Natural killer cell (primary cell): ENCODE data around the gene TRIM37. TPM values are rescaled to one million over a fixed set of nuclear protein-coding genes. Genes with fewer than 3 reads are reported as not detected.
A peak's percentile ranks its signal among the peaks of the same experiment; 100 is the strongest.

Experiments used
- ATAC-seq, 3 donors: fragments of 150-1000 bp in 2 of 3; fragments of 200-7000 bp in 1 of 3; cut with Tn5 transposase; 1 replicate in 1 of 3; 2 replicates in 2 of 3; pipeline ENCODE4 v1.10.0; 2021; ENCODE audit warnings: mild to moderate bottlenecking in 2 of 3, moderate library complexity in 2 of 3
- DNase-seq, 2 donors: peaks; one replicate each; pipeline versions ENCODE4 v3.0.0 to v3.0.0-alpha.2; 2013 to 2021; ENCODE audit warnings: mixed read lengths in 1 of 2
- H3K27ac ChIP-seq: one replicate; pipeline ENCODE4 v1.5.1; 2013; ENCODE audit warnings: mild to moderate bottlenecking, low read length
- H3K27me3 ChIP-seq: one replicate; pipeline ENCODE4 v1.6.1; 2013; ENCODE audit warnings: low read length; ENCODE audit not compliant: control insufficient read depth, insufficient read depth
- H3K36me3 ChIP-seq: one replicate; pipeline ENCODE4 v1.6.1; 2013; ENCODE audit warnings: low read length; ENCODE audit not compliant: control insufficient read depth, insufficient read depth
- H3K4me1 ChIP-seq: one replicate; pipeline ENCODE4 v1.6.1; 2013; ENCODE audit warnings: low read length; ENCODE audit not compliant: control insufficient read depth, insufficient read depth
- H3K4me3 ChIP-seq: one replicate; pipeline ENCODE4 v1.5.1; 2013; ENCODE audit warnings: low read length
- H3K9me3 ChIP-seq: one replicate; pipeline ENCODE4 v1.6.1; 2013; ENCODE audit warnings: low read length; ENCODE audit not compliant: control insufficient read depth, insufficient read depth
- H3K27ac Mint-ChIP-seq, 2 donors: one replicate each; pipeline ENCODE4 v1.8.0; 2022; ENCODE audit warnings: mild to moderate bottlenecking in 2 of 2, mixed read lengths in 2 of 2, moderate library complexity in 1 of 2
- H3K27me3 Mint-ChIP-seq, 2 donors: one replicate each; pipeline ENCODE4 v1.8.0; 2022; ENCODE audit warnings: low read depth in 2 of 2, mixed read lengths in 2 of 2
- H3K36me3 Mint-ChIP-seq: one replicate; pipeline ENCODE4 v1.8.0; 2022; ENCODE audit warnings: mixed read lengths
- H3K4me1 Mint-ChIP-seq, 2 donors: one replicate each; pipeline ENCODE4 v1.8.0; 2022; ENCODE audit warnings: mixed read lengths in 2 of 2
- H3K4me3 Mint-ChIP-seq: one replicate; pipeline ENCODE4 v1.8.0; 2022; ENCODE audit warnings: mild to moderate bottlenecking, moderate library complexity, mixed read lengths
- H3K9me3 Mint-ChIP-seq, 2 donors: one replicate each; pipeline ENCODE4 v1.8.0; 2022; ENCODE audit warnings: mixed read lengths in 2 of 2
- WGBS: methylation state at CpG from one replicate; pipeline ENCODE4 v1.1.7; 2013; ENCODE audit warnings: missing lambda C conversion rate; ENCODE audit not compliant: insufficient coverage; 5-methylcytosine and 5-hydroxymethylcytosine counted together
- intact Hi-C: fragments of 100-400 bp; cut with micrococcal nuclease; formaldehyde crosslinking; loops from one replicate; pipeline ENCODE4 v1.14.2; 2022
- total RNA-seq, 4 donors: library from RNA; stranded (reverse); fragments of 120-200 nt in 1 of 4; gene quantifications; one replicate each; pipeline versions ENCODE4 v1.2.3 to v1.2.4, GENCODE V29; 2013 to 2022
- TF ChIP-seq, protein P1 (sequence below): fragments of 200-600 bp; IDR thresholded peaks from one replicate; pipeline ENCODE4 v1.8.0; 2022; ENCODE audit warnings: antibody characterized with exemption

Gene TRIM37
- total RNA-seq, 3 donors from 2014 or later (not counting 1 experiment from before 2014, with no cell fraction given), result 20.4 to 26.1 (median 21.9) TPM

DNA sequence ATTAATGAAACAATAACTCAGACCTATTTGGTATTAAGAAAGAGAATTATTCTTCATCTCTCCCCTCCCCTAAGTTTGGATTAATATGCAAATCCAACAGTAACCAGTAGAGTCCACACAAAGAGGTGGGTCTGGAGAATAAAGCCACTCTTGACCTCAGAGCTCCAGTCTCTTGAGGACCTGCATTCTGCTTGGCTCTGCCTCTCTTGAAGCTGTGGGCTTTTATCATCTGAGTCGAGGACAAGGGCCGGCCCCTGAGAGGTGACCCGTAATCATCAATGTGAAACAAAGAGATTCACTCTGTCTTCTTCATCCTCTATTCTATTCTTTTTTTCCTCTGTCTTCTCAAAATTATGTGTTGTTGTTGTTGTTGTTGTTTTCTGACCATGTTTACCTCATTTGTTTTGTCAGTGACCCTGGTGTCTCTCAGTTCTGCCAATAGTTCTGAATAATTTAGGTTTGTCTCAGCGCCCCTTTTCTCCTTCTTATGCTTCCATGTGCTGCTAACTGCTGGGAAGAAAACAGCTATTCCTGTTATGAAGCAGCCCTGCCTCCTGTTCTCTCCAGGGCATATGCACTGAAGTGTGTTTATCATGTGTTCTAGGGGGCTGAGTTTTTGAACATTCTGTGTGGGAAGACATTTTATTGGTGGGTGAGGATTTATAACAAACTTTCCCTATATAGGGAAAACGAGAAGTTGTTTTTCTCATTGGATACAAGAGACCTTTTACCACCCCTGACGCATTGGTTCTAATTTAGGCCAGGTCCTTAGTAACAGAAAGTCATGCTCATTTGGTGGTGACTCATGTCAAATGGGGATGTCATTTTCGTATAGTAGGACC lies 135.8 kb downstream of the TRIM37 start:
- no peak overlapping the region for H3K4me3 ChIP-seq
- no peak overlapping the region for H3K27ac ChIP-seq
- DNase-seq (no peak), ATAC-seq (no peak)
- Mint-ChIP-seq H3K4me3 (no peak overlapping the region), H3K36me3 (no peaks in the 10 kb centered on the region), H3K9me3 (no peaks in the 10 kb centered on the region), H3K4me1 (peaks cover 4 to 13% of the 10 kb centered on the region in 2 donors), H3K27ac (no peak overlapping the region), H3K27me3 (peaks cover 4 to 9% of the 10 kb centered on the region in 2 donors)
- 93% methylated on average over 6 of the region's 7 CpGs for WGBS
- TF ChIP-seq, protein P1, sequence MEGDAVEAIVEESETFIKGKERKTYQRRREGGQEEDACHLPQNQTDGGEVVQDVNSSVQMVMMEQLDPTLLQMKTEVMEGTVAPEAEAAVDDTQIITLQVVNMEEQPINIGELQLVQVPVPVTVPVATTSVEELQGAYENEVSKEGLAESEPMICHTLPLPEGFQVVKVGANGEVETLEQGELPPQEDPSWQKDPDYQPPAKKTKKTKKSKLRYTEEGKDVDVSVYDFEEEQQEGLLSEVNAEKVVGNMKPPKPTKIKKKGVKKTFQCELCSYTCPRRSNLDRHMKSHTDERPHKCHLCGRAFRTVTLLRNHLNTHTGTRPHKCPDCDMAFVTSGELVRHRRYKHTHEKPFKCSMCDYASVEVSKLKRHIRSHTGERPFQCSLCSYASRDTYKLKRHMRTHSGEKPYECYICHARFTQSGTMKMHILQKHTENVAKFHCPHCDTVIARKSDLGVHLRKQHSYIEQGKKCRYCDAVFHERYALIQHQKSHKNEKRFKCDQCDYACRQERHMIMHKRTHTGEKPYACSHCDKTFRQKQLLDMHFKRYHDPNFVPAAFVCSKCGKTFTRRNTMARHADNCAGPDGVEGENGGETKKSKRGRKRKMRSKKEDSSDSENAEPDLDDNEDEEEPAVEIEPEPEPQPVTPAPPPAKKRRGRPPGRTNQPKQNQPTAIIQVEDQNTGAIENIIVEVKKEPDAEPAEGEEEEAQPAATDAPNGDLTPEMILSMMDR, result no peak
- no peaks in the 10 kb centered on the region for H3K36me3 ChIP-seq
- peaks cover 9% of the 10 kb centered on the region for H3K27me3 ChIP-seq
- no peaks in the 10 kb centered on the region for H3K9me3 ChIP-seq
- no peaks in the 10 kb centered on the region for H3K4me1 ChIP-seq
- intact Hi-C loops, result no loop called here

DNA sequence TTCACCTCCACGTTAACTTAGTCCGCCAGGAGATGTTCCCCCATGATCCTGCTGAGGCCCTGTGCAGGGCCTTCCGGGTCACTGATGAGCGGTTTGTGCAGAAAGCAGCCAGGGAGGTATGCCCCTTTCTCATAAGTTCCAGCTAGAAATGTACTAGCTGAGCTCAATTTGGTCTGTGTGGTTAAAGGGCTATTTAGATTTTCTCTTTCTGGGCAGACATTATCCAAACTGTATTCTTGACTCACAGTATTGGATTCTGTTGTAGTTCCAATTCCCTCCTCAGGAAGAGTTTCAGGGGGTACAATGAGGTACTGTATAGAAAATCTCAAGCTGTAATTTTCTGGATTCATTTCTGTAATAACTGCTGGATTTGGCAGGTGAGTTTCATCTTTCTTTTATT lies 137.1 kb downstream of the TRIM37 start:
- H3K27me3 ChIP-seq, result peaks cover 9% of the 10 kb centered on the region
- no peaks in the 10 kb centered on the region for H3K36me3 ChIP-seq
- no peak overlapping the region for H3K27ac Mint-ChIP-seq
- H3K9me3 ChIP-seq, result no peaks in the 10 kb centered on the region
- no peak overlapping the region for H3K27ac ChIP-seq
- no peaks in the 10 kb centered on the region for H3K4me1 ChIP-seq
- H3K9me3 Mint-ChIP-seq, result no peaks in the 10 kb centered on the region
- H3K4me3 Mint-ChIP-seq, result no peak overlapping the region
- WGBS, result 98% methylated on average over 4 of the region's 4 CpGs
- peaks cover 9 to 12% of the 10 kb centered on the region in 2 donors for H3K27me3 Mint-ChIP-seq
- H3K4me1 Mint-ChIP-seq, result peaks cover 4 to 13% of the 10 kb centered on the region in 2 donors
- ATAC-seq (no peak), DNase-seq (no peak)
- H3K36me3 Mint-ChIP-seq, result no peaks in the 10 kb centered on the region
- TF ChIP-seq, protein P1, result no peak
- no peak overlapping the region for H3K4me3 ChIP-seq
- intact Hi-C loops, result no loop called here

DNA sequence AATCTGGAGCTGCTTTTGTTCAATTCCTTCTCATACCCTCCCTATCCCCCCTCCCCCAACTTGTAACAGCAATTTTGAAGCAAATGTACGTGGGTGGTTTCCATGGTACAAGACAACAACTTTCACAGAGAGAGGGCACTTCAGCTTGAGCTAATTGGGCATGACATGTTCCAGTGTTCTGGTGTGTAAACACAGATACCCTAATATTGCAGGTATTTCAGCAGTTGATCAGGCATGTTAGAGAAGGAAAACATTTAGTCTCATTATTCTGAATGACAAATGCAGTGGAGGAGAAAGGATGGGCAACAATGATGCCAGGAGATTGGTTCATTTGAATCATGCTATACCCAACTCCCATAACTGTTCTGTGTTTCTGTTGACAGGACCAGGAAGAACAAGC lies 137.5 kb downstream of the TRIM37 start:
- DNase-seq (peak in 1 of 2 donors; percentile 7), ATAC-seq (no peak)
- Mint-ChIP-seq H3K36me3 (no peaks in the 10 kb centered on the region), H3K27ac (no peak overlapping the region), H3K27me3 (peaks cover 11 to 12% of the 10 kb centered on the region in 2 donors), H3K4me3 (no peak overlapping the region), H3K9me3 (no peaks in the 10 kb centered on the region), H3K4me1 (peaks cover 4 to 13% of the 10 kb centered on the region in 2 donors)
- H3K4me1 ChIP-seq, result no peaks in the 10 kb centered on the region
- no peaks in the 10 kb centered on the region for H3K36me3 ChIP-seq
- TF ChIP-seq, protein P1, result no peak
- intact Hi-C loops, result no loop called here
- H3K27me3 ChIP-seq, result peaks cover 9% of the 10 kb centered on the region
- H3K4me3 ChIP-seq, result no peak overlapping the region
- WGBS, result 30% methylated on average over 1 of the region's 1 CpG
- H3K9me3 ChIP-seq, result no peaks in the 10 kb centered on the region
- H3K27ac ChIP-seq, result no peak overlapping the region
